Measurements from ENCODE around the gene SPATA31A1.
"Not testable (repeated sequence)": the region's sequence is repeated elsewhere in the genome, so short reads cannot be mapped to it uniquely, and the experiment has no call there.

- TF ChIP-seq CTCF, POLR2A (IDR thresholded peaks at IDR 0.05): not testable (repeated sequence)
Observed at GRCh38 chr9:39407261-39408204, 52.1 kb downstream of the SPATA31A1 start.
